Heart left ventricle (tissue), 16 donors: Measurements from ENCODE around the gene NAALADL1. TPM values are rescaled to one million over a fixed set of nuclear protein-coding genes. Genes with fewer than 3 reads are reported as not detected.

ENCODE experiments used
- ATAC-seq, 4 donors: fragments of 200-7000 bp; cut with Tn5 transposase; one replicate each; pipeline ENCODE4 v1.9.1; 2020 to 2022; ENCODE audit warnings: moderate library complexity in 4 of 4, mild to moderate bottlenecking in 3 of 4, moderate number of reproducible peaks in 1 of 4
- DNase-seq, 5 donors: peaks; one replicate each; pipeline ENCODE4 v3.0.0-alpha.2; 2020
- H3K27ac ChIP-seq, 12 donors: fragments of 200-600 bp; sonication (generic) in 4 of 12; one replicate each; pipeline versions ENCODE4 v1.5.0 to v1.8.0; 2016 to 2022; ENCODE audit warnings: mild to moderate bottlenecking in 2 of 12
- H3K27me3 ChIP-seq, 9 donors: fragments of 200-600 bp; sonication (generic) in 2 of 9; one replicate each; pipeline versions ENCODE4 v1.5.1 to v1.8.0; 2016 to 2022; ENCODE audit warnings: mild to moderate bottlenecking in 3 of 9
- H3K36me3 ChIP-seq, 9 donors: fragments of 200-600 bp; sonication (generic) in 2 of 9; one replicate each; pipeline versions ENCODE4 v1.5.0 to v1.8.0; 2018 to 2022; ENCODE audit warnings: mild to moderate bottlenecking in 2 of 9
- H3K4me1 ChIP-seq, 12 donors: fragments of 200-600 bp; sonication (generic) in 4 of 12; one replicate each; pipeline versions ENCODE4 v1.5.0 to v1.8.0; 2016 to 2022; ENCODE audit warnings: mild to moderate bottlenecking in 3 of 12
- H3K4me3 ChIP-seq, 12 donors: fragments of 200-600 bp; sonication (generic) in 4 of 12; one replicate each; pipeline versions ENCODE4 v1.5.0 to v1.8.0; 2017 to 2022; ENCODE audit warnings: mild to moderate bottlenecking in 9 of 12, moderate library complexity in 4 of 12
- H3K9me3 ChIP-seq, 12 donors: fragments of 200-600 bp; sonication (generic) in 4 of 12; one replicate each; pipeline versions ENCODE4 v1.5.0 to v1.8.0; 2016 to 2022; ENCODE audit warnings: mild to moderate bottlenecking in 1 of 12
- POLR2A ChIP-seq, 2 donors: fragments of 450-650 bp; IDR thresholded peaks; one replicate each; pipeline ENCODE4 v1.6.1; 2017; ENCODE audit warnings: antibody characterized with exemption in 2 of 2, mild to moderate bottlenecking in 2 of 2, moderate library complexity in 2 of 2
- WGBS, 4 donors: extraction: QIAGEN DNeasy Blood & Tissue Kit in 2 of 4; methylation state at CpG; one replicate each; pipeline versions ENCODE4 v1.1.5 to v1.1.7; 2013 to 2018; 5-methylcytosine and 5-hydroxymethylcytosine counted together
- intact Hi-C, 10 donors: fragments of 100-400 bp; cut with DNase I; formaldehyde crosslinking; loops; one replicate each; pipeline versions ENCODE4 v1.11.1 to v1.14.2; 2022
- long read RNA-seq, 3 donors: library from polyadenylated mRNA; unstranded; transcript quantifications; one replicate each; pipeline ENCODE4 v2.0.0, GENCODE V29; 2020 to 2021
- polyA plus RNA-seq, 2 donors: library from polyadenylated mRNA; stranded (reverse); fragments of 200-250 nt; gene quantifications; one replicate each; pipeline ENCODE4 v1.2.3, GENCODE V29; 2013
- total RNA-seq, 9 donors: library from RNA; depleted of rRNA in 2 of 9; stranded (reverse); fragments of >200 nt in 2 of 9; fragmentation: NEBNext Ultra II Directional in 3 of 9; extraction: Animal tissue kit (Norgen Biotek cat#: 25700) in 3 of 9; gene quantifications; one replicate each; pipeline versions ENCODE4 v1.1.0 to v1.2.4, GENCODE V29; 2016 to 2023
- TF ChIP-seq, protein P1 (sequence below), 12 donors: fragments of 200-600 bp; sonication (generic) in 4 of 12; IDR thresholded peaks; one replicate each; pipeline versions ENCODE4 v1.5.0 to v1.8.0; 2018 to 2022; ENCODE audit warnings: antibody characterized with exemption in 12 of 12, mild to moderate bottlenecking in 5 of 12
- donor health status: ischemic (EF 13 %, LVEDD 7.1; RV severe dilation, severe dysfunction).
- donor health status: healthy with polysubstance abuse.
- donor health status: DM: no; HTN: yes; CAD: no.
- donor health status: DM: no; HTN: no; CAD: no.
- donor health status: ischemic (EF 25% LVEDD 6.9; RV normal size, moderate dysfunction).
- donor health status: ischemic (EF 25% LVEDD 5.7; RV mildly dilated, moderate dysfunction).
- donor health status: healthy.
- donor health status: DM: yes; HTN: yes; CAD: no.
- donor health status: ischemic (EF 35%, LVEDD 5.7; RV mildly dilated, moderate dysfunction).
- donor health status: nonischemic (EF 11% LVEDD 7.7; RV severe dilation, severe dysfunction).
- donor health status: DM: yes; HTN: yes; CAD: no.
- donor health status: PGD.
- donor health status: ischemic (EF 29% LVEDD 5.4; RV normal size, mild dysfunction).
- donor health status: nonischemic (EF 23%, LVEDD 6.1; RV moderate dilation, normal function).

The NAALADL1 gene
- 1 to 10 TPM; 2.6 to 7.4 (median 3.4) TPM for total RNA-seq
- polyA plus RNA-seq: 1 to 10 TPM; 2.7 to 7.4 TPM
- long read RNA-seq, donor 1, partial matches to known transcripts: 1 of 3 reads
- long read RNA-seq, donor 1, other reads (novel, unspliced or antisense): 2 of 3 reads
- long read RNA-seq, donor 2, partial matches to known transcripts: 4 of 11 reads
- long read RNA-seq, donor 2, other reads (novel, unspliced or antisense): 2 of 11 reads
- long read RNA-seq, donor 3: 0 reads

DNA sequence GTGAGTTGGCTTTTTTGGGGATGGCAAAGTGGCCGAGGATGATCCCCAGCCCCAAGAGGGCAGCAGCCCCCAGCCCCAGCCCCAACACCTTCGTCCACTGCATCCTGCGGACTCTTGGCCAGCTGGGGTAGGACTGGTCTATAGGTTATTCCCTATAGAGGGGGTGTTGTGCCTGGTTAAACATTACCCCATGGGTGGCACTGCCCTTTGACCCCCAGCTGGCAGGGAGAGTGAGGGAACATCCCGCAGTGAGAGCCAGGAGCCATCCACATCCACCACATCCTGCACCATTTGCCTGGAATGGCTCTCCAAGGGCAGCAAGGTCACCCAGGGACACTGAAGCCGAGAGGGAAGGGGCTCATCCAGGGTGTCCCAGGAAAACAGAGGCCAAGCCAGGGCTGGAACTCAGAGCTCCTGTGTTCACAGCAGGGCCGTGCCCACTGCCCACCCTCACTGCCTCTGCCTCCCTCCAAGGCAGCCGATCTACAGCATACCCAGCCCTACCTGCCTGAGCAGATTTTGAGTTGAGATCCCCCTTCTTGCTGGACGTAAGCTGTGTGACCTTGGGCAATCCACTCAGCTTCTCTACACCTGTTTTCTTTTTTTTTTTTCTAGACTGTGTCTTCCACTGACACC, at the start of gene NAALADL1:
NAALADL1 (minus strand) TSS at position 135 of the 636 bp plus-strand sequence; CDS start at position 103, 32 bp downstream.
- no peak for ATAC-seq

GRCh38 chr11:65107751-65108468, 49.6 kb upstream of the NAALADL1 start:
- H3K27ac ChIP-seq: no peak overlapping the region
- no peaks in the 10 kb centered on the region for H3K9me3 ChIP-seq
- peak in 1 of 5 donors; percentile 15 for DNase-seq
- intact Hi-C loops: loop anchor here in 1 of 10 donors (10.0 kb wide), 1 partner anchor 193 kb away; the partner anchor contains the start of gene ATG2A
- 95 to 97% (median 96%) methylated on average over 39 to 52 of the region's 52 CpGs for WGBS, 4 donors
- H3K4me3 ChIP-seq: no peak overlapping the region
- peaks cover 0 to 41% (median 28%) of the 10 kb centered on the region in 9 donors for H3K36me3 ChIP-seq
- ATAC-seq: no peak
- TF ChIP-seq, protein P1, sequence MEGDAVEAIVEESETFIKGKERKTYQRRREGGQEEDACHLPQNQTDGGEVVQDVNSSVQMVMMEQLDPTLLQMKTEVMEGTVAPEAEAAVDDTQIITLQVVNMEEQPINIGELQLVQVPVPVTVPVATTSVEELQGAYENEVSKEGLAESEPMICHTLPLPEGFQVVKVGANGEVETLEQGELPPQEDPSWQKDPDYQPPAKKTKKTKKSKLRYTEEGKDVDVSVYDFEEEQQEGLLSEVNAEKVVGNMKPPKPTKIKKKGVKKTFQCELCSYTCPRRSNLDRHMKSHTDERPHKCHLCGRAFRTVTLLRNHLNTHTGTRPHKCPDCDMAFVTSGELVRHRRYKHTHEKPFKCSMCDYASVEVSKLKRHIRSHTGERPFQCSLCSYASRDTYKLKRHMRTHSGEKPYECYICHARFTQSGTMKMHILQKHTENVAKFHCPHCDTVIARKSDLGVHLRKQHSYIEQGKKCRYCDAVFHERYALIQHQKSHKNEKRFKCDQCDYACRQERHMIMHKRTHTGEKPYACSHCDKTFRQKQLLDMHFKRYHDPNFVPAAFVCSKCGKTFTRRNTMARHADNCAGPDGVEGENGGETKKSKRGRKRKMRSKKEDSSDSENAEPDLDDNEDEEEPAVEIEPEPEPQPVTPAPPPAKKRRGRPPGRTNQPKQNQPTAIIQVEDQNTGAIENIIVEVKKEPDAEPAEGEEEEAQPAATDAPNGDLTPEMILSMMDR (IDR thresholded peaks at IDR 0.05): no peak
- no peak for TF ChIP-seq POLR2A (IDR thresholded peaks at IDR 0.05)
- peaks cover 0 to 56% (median 37%) of the 10 kb centered on the region in 12 donors for H3K4me1 ChIP-seq
- H3K27me3 ChIP-seq: no peaks in the 10 kb centered on the region

More for the DNA sequence above, at the start of gene NAALADL1:
- TF ChIP-seq, protein P1 (IDR thresholded peaks at IDR 0.05): no peak
- TF ChIP-seq POLR2A (IDR thresholded peaks at IDR 0.05): no peak
- H3K36me3 ChIP-seq: no peaks in the 10 kb centered on the region
- H3K27ac ChIP-seq: no peak within 1 kb of the TSS
- 83 to 90% (median 85%) methylated on average over 6 to 8 of the region's 8 CpGs for WGBS, 4 donors
- no peak for DNase-seq
- intact Hi-C loops: no loop called here
- H3K4me3 ChIP-seq: no peak within 1 kb of the TSS
- no peaks in the 10 kb centered on the region for H3K27me3 ChIP-seq
- no peaks in the 10 kb centered on the region for H3K4me1 ChIP-seq
- no peaks in the 10 kb centered on the region for H3K9me3 ChIP-seq

DNA sequence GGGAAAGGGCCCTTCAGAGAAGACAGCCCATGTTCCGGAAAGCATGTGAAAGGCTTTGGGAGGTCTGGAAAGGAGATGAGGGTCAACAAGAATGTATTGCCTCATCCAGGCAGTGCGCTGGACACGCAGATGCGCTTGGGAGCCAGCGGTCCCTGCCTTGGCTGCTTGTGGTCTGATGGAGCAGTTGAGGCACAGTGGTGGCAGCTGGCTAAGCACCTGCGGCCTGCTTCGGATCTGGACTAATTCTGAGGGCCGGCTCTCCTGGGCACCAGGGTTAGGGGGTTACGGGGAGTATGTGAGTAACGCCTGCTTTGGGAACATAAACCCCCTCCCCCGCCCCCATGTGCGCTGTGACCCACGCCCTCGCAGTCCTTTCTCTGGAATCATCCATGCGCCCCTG, 48.7 kb upstream of the NAALADL1 start:
- Histone ChIP-seq H3K27ac (no peak overlapping the region), H3K4me1 (peaks cover 0 to 56% (median 39%) of the 10 kb centered on the region in 12 donors), H3K27me3 (no peaks in the 10 kb centered on the region), H3K9me3 (no peaks in the 10 kb centered on the region), H3K36me3 (peaks cover 0 to 47% (median 28%) of the 10 kb centered on the region in 9 donors), H3K4me3 (no peak overlapping the region)
- ATAC-seq: no peak
- TF ChIP-seq, protein P1 (IDR thresholded peaks at IDR 0.05): no peak
- no peak for TF ChIP-seq POLR2A (IDR thresholded peaks at IDR 0.05)
- WGBS, 4 donors: 95 to 97% (median 96%) methylated on average over 11 to 15 of the region's 15 CpGs
- intact Hi-C loops: loop anchor here in 1 of 10 donors (10.0 kb wide), 1 partner anchor 192 kb away; the partner anchor contains the start of gene ATG2A
- peak in 1 of 5 donors; percentile 14 for DNase-seq
